Endometrium (tissue), 2 donors: ENCODE measurements around the gene ITIH5.
"Not testable (repeated sequence)": the region's sequence is repeated elsewhere in the genome, so short reads cannot be mapped to it uniquely, and the experiment has no call there.

Experiments
- FAIRE-seq: peaks from 2 replicates; lab custom pipeline; 2012; peaks lifted over from hg19 to GRCh38; lab: Jason Lieb, UNC
- donor health status: control.
- donor health status: control.

ITIH5 gene

GRCh38 chr10:7687228-7687907 lies 20.6 kb upstream of the ITIH5 start:
- FAIRE-seq: peak; percentile 83

GRCh38 chr10:7686351-7687171 lies 19.8 kb upstream of the ITIH5 start:
- no peak for FAIRE-seq

- not testable (repeated sequence) for FAIRE-seq
Observed at GRCh38 chr10:7680078-7680477, 13.3 kb upstream of the ITIH5 start.

GRCh38 chr10:7679256-7679655 lies 12.5 kb upstream of the ITIH5 start:
- no peak for FAIRE-seq

- FAIRE-seq: no peak
Observed at GRCh38 chr10:7672341-7673134, 5.8 kb upstream of the ITIH5 start.

- FAIRE-seq: no peak
Observed at GRCh38 chr10:7670157-7670556, 3.4 kb upstream of the ITIH5 start.

- FAIRE-seq: no peak
Observed at GRCh38 chr10:7667262-7668141, 736 bp upstream of the ITIH5 start.

- no peak for FAIRE-seq
Observed at GRCh38 chr10:7665767-7666166, 999 bp downstream of the ITIH5 start.

- FAIRE-seq: no peak
Observed at GRCh38 chr10:7664707-7665106, 2.1 kb downstream of the ITIH5 start.

- no peak for FAIRE-seq
Observed at GRCh38 chr10:7662522-7662921, 4.2 kb downstream of the ITIH5 start.

GRCh38 chr10:7659560-7659959 lies 7.2 kb downstream of the ITIH5 start:
- FAIRE-seq: no peak

GRCh38 chr10:7657552-7657951 lies 9.2 kb downstream of the ITIH5 start:
- no peak for FAIRE-seq

GRCh38 chr10:7657079-7657478 lies 9.7 kb downstream of the ITIH5 start:
- not testable (repeated sequence) for FAIRE-seq

GRCh38 chr10:7651853-7652470 lies 14.8 kb downstream of the ITIH5 start:
- no peak for FAIRE-seq

GRCh38 chr10:7649673-7650300 lies 17.0 kb downstream of the ITIH5 start:
- no peak for FAIRE-seq

- FAIRE-seq: no peak
Observed at GRCh38 chr10:7647062-7647664, 19.6 kb downstream of the ITIH5 start.

- FAIRE-seq: no peak
Observed at GRCh38 chr10:7642491-7643011, 24.2 kb downstream of the ITIH5 start.

- FAIRE-seq: no peak
Observed at GRCh38 chr10:7635408-7636125, 31.2 kb downstream of the ITIH5 start.

- FAIRE-seq: peak; percentile 58
Observed at GRCh38 chr10:7634142-7634894, 32.4 kb downstream of the ITIH5 start.
